ENCODE results near the gene OR13C5.

OR13C5 gene

DNA sequence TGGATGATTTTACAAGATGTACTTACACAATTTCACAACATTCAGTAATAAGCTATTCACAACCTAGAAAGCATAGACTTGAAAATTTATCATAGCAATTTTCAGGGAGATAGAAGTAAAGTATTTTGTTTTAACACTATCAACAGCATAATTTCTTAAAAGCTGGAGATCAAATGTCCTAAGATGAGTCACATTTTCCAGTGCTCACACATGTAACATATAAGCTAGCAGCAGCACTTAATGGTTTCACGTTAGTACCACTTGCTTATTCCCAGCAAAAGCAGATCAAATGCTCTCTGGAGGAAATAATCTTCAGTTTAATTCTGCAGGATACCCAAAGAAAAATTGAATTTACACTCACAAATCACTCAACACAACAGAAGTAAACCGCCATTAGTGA, 23.8 kb downstream of the OR13C5 start:
- H3K4me3 ChIP-seq (ENCODE audit: low read depth, low read length): no peak overlapping the region
- no peak overlapping the region for H3K27ac ChIP-seq (ENCODE audit: extremely low read depth, low read depth, low read length)
- H3K9me3 ChIP-seq (ENCODE audit: control insufficient read depth, insufficient read depth, low read depth, low read length): no peaks in the 10 kb centered on the region
- POLR2A ChIA-PET: no interaction called here
- TF ChIP-seq GFI1B (tag by site-specific recombination; IDR thresholded peaks at IDR 0.05): no peak
- TF ChIP-seq, protein P1, sequence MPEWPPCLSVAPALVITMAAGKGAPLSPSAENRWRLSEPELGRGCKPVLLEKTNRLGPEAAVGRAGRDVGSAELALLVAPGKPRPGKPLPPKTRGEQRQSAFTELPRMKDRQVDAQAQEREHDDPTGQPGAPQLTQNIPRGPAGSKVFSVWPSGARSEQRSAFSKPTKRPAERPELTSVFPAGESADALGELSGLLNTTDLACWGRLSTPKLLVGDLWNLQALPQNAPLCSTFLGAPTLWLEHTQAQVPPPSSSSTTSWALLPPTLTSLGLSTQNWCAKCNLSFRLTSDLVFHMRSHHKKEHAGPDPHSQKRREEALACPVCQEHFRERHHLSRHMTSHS (tag by site-specific recombination; IDR thresholded peaks at IDR 0.05): no peak
- TF ChIP-seq BCL11B (tag by site-specific recombination; IDR thresholded peaks at IDR 0.05; ENCODE audit: low read depth): no peak
- TF ChIP-seq ZNF404 (tag by site-specific recombination; IDR thresholded peaks at IDR 0.05): no peak
- no peak for TF ChIP-seq ZNF521 (tag by site-specific recombination; IDR thresholded peaks at IDR 0.05)
- TF ChIP-seq, protein P2, sequence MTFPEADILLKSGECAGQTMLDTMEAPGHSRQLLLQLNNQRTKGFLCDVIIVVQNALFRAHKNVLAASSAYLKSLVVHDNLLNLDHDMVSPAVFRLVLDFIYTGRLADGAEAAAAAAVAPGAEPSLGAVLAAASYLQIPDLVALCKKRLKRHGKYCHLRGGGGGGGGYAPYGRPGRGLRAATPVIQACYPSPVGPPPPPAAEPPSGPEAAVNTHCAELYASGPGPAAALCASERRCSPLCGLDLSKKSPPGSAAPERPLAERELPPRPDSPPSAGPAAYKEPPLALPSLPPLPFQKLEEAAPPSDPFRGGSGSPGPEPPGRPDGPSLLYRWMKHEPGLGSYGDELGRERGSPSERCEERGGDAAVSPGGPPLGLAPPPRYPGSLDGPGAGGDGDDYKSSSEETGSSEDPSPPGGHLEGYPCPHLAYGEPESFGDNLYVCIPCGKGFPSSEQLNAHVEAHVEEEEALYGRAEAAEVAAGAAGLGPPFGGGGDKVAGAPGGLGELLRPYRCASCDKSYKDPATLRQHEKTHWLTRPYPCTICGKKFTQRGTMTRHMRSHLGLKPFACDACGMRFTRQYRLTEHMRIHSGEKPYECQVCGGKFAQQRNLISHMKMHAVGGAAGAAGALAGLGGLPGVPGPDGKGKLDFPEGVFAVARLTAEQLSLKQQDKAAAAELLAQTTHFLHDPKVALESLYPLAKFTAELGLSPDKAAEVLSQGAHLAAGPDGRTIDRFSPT (tag by site-specific recombination; IDR thresholded peaks at IDR 0.05): no peak
- no peak for TF ChIP-seq ZBTB8A (tag by site-specific recombination; IDR thresholded peaks at IDR 0.05)
- TF ChIP-seq, protein P3, sequence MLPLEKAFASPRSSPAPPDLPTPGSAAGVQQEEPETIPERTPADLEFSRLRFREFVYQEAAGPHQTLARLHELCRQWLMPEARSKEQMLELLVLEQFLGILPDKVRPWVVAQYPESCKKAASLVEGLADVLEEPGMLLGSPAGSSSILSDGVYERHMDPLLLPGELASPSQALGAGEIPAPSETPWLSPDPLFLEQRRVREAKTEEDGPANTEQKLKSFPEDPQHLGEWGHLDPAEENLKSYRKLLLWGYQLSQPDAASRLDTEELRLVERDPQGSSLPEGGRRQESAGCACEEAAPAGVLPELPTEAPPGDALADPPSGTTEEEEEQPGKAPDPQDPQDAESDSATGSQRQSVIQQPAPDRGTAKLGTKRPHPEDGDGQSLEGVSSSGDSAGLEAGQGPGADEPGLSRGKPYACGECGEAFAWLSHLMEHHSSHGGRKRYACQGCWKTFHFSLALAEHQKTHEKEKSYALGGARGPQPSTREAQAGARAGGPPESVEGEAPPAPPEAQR (tag by site-specific recombination; IDR thresholded peaks at IDR 0.05): no peak
- TF ChIP-seq, protein P4, sequence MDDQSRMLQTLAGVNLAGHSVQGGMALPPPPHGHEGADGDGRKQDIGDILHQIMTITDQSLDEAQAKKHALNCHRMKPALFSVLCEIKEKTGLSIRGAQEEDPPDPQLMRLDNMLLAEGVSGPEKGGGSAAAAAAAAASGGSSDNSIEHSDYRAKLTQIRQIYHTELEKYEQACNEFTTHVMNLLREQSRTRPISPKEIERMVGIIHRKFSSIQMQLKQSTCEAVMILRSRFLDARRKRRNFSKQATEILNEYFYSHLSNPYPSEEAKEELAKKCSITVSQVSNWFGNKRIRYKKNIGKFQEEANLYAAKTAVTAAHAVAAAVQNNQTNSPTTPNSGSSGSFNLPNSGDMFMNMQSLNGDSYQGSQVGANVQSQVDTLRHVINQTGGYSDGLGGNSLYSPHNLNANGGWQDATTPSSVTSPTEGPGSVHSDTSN (CRISPR knock-in tag; IDR thresholded peaks at IDR 0.05): no peak
- TF ChIP-seq ZNF391 (tag by site-specific recombination; IDR thresholded peaks at IDR 0.05; ENCODE audit: borderline replicate concordance, low read depth): no peak
- TF ChIP-seq, protein P5, sequence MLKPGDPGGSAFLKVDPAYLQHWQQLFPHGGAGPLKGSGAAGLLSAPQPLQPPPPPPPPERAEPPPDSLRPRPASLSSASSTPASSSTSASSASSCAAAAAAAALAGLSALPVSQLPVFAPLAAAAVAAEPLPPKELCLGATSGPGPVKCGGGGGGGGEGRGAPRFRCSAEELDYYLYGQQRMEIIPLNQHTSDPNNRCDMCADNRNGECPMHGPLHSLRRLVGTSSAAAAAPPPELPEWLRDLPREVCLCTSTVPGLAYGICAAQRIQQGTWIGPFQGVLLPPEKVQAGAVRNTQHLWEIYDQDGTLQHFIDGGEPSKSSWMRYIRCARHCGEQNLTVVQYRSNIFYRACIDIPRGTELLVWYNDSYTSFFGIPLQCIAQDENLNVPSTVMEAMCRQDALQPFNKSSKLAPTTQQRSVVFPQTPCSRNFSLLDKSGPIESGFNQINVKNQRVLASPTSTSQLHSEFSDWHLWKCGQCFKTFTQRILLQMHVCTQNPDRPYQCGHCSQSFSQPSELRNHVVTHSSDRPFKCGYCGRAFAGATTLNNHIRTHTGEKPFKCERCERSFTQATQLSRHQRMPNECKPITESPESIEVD (tag by site-specific recombination; IDR thresholded peaks at IDR 0.05): no peak
- TF ChIP-seq ZXDB (tag by site-specific recombination; IDR thresholded peaks at IDR 0.05): no peak
- no peak for TF ChIP-seq GLIS1 (tag by site-specific recombination; IDR thresholded peaks at IDR 0.05)
- TF ChIP-seq ZNF560 (tag by site-specific recombination; IDR thresholded peaks at IDR 0.05; ENCODE audit: borderline replicate concordance): no peak
- no peak for TF ChIP-seq ZNF155 (tag by site-specific recombination; IDR thresholded peaks at IDR 0.05)
- no peaks in the 10 kb centered on the region for H3K4me1 ChIP-seq (ENCODE audit: control insufficient read depth, insufficient read depth, low read length)
- H3K36me3 ChIP-seq (ENCODE audit: control insufficient read depth in 2 of 2, insufficient read depth in 1 of 2, low read length in 2 of 2): no peaks in the 10 kb centered on the region
- CTCF ChIA-PET: no interaction called here

DNA sequence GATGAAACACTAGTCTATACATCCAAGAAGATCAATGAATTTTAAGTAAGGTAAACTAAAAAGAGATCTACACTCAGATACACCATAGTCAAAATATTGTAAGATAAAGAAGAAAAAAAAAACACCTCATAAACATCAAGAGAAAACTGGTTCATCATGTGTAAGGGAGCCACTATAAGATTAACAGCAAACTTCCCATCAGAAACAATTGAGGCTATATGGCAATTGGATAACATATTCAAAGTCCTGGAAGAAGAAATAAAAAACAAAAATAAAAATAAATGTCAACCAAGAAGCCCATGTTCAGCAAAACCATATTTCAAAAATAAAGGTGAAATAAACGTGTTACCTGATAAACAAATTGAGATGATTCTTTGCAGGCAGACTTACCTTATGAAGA, 26.6 kb downstream of the OR13C5 start:
- no peak overlapping the region for H3K27ac ChIP-seq (ENCODE audit: extremely low read depth, low read depth, low read length)
- H3K4me3 ChIP-seq (ENCODE audit: low read depth, low read length): no peak overlapping the region
- H3K4me1 ChIP-seq (ENCODE audit: control insufficient read depth, insufficient read depth, low read length): no peaks in the 10 kb centered on the region
- POLR2A ChIA-PET: no interaction called here
- H3K9me3 ChIP-seq (ENCODE audit: control insufficient read depth, insufficient read depth, low read depth, low read length): no peaks in the 10 kb centered on the region
- CTCF ChIA-PET: interaction anchor here (0.7 kb wide), 1 partner anchor 115 kb away, joined by 3 read pairs; no protein-coding TSS in a partner anchor
- no peaks in the 10 kb centered on the region for H3K36me3 ChIP-seq (ENCODE audit: control insufficient read depth in 2 of 2, insufficient read depth in 1 of 2, low read length in 2 of 2)
- no peak for TF ChIP-seq SALL2 (tag by site-specific recombination; IDR thresholded peaks at IDR 0.05; ENCODE audit: borderline replicate concordance)
- no peak for TF ChIP-seq MZF1 (tag by site-specific recombination; IDR thresholded peaks at IDR 0.05; ENCODE audit: borderline replicate concordance)
- TF ChIP-seq, protein P6, sequence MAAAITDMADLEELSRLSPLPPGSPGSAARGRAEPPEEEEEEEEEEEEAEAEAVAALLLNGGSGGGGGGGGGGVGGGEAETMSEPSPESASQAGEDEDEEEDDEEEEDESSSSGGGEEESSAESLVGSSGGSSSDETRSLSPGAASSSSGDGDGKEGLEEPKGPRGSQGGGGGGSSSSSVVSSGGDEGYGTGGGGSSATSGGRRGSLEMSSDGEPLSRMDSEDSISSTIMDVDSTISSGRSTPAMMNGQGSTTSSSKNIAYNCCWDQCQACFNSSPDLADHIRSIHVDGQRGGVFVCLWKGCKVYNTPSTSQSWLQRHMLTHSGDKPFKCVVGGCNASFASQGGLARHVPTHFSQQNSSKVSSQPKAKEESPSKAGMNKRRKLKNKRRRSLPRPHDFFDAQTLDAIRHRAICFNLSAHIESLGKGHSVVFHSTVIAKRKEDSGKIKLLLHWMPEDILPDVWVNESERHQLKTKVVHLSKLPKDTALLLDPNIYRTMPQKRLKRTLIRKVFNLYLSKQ (tag by site-specific recombination; IDR thresholded peaks at IDR 0.05; ENCODE audit: borderline replicate concordance): no peak
- TF ChIP-seq ZNF157 (tag by site-specific recombination; IDR thresholded peaks at IDR 0.05): no peak
- TF ChIP-seq ZNF791 (tag by site-specific recombination; IDR thresholded peaks at IDR 0.05): no peak
- TF ChIP-seq, protein P5 (tag by site-specific recombination; IDR thresholded peaks at IDR 0.05): no peak
- TF ChIP-seq ZNF133 (tag by site-specific recombination; IDR thresholded peaks at IDR 0.05): no peak
- TF ChIP-seq, protein P7, sequence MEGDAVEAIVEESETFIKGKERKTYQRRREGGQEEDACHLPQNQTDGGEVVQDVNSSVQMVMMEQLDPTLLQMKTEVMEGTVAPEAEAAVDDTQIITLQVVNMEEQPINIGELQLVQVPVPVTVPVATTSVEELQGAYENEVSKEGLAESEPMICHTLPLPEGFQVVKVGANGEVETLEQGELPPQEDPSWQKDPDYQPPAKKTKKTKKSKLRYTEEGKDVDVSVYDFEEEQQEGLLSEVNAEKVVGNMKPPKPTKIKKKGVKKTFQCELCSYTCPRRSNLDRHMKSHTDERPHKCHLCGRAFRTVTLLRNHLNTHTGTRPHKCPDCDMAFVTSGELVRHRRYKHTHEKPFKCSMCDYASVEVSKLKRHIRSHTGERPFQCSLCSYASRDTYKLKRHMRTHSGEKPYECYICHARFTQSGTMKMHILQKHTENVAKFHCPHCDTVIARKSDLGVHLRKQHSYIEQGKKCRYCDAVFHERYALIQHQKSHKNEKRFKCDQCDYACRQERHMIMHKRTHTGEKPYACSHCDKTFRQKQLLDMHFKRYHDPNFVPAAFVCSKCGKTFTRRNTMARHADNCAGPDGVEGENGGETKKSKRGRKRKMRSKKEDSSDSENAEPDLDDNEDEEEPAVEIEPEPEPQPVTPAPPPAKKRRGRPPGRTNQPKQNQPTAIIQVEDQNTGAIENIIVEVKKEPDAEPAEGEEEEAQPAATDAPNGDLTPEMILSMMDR (tag by site-specific recombination; IDR thresholded peaks at IDR 0.05): no peak
- no peak for TF ChIP-seq ZNF585B (tag by site-specific recombination; IDR thresholded peaks at IDR 0.05)

Data from HEK293 (cell line).